Progenitor cell of endocrine pancreas (in vitro differentiated cells): ENCODE results near the gene NNMT. TPM values are rescaled to one million over a fixed set of nuclear protein-coding genes. Genes with fewer than 3 reads are reported as not detected.

Experiments used
- DNase-seq: peaks from one replicate; pipeline ENCODE4 v3.0.0; 2021; ENCODE audit warnings: low spot score; ENCODE audit not compliant: unreplicated experiment
- H3K27ac Mint-ChIP-seq: 2 replicates; pipeline ENCODE4 v1.8.0; 2021; ENCODE audit warnings: mild to moderate bottlenecking, moderate library complexity, mixed read lengths
- H3K27me3 Mint-ChIP-seq: 2 replicates; pipeline ENCODE4 v1.8.0; 2021; ENCODE audit warnings: mixed read lengths
- H3K36me3 Mint-ChIP-seq: 2 replicates; pipeline ENCODE4 v1.8.0; 2022; ENCODE audit warnings: mixed read lengths; ENCODE audit not compliant: insufficient read depth
- H3K4me1 Mint-ChIP-seq: 2 replicates; pipeline ENCODE4 v1.8.0; 2021; ENCODE audit warnings: low read depth, mixed read lengths
- H3K4me3 Mint-ChIP-seq: 2 replicates; pipeline ENCODE4 v1.8.0; 2021; ENCODE audit warnings: low read depth, mild to moderate bottlenecking, moderate library complexity, mixed read lengths
- H3K9me3 Mint-ChIP-seq: 2 replicates; pipeline ENCODE4 v1.8.0; 2021; ENCODE audit warnings: low read depth, mixed read lengths
- total RNA-seq: library from RNA; stranded (reverse); gene quantifications from 2 replicates; pipeline ENCODE4 v1.2.1, GENCODE V29; 2021
- TF ChIP-seq, protein P1 (sequence below): fragments of 200-600 bp; sonication (generic); IDR thresholded peaks from one replicate; pipeline ENCODE4 v1.5.0; 2021; ENCODE audit warnings: antibody characterized with exemption, mild to moderate bottlenecking; ENCODE audit not compliant: unreplicated experiment

Gene NNMT
- total RNA-seq, 1 donor from 2014 or later, result 2.4 TPM

DNA sequence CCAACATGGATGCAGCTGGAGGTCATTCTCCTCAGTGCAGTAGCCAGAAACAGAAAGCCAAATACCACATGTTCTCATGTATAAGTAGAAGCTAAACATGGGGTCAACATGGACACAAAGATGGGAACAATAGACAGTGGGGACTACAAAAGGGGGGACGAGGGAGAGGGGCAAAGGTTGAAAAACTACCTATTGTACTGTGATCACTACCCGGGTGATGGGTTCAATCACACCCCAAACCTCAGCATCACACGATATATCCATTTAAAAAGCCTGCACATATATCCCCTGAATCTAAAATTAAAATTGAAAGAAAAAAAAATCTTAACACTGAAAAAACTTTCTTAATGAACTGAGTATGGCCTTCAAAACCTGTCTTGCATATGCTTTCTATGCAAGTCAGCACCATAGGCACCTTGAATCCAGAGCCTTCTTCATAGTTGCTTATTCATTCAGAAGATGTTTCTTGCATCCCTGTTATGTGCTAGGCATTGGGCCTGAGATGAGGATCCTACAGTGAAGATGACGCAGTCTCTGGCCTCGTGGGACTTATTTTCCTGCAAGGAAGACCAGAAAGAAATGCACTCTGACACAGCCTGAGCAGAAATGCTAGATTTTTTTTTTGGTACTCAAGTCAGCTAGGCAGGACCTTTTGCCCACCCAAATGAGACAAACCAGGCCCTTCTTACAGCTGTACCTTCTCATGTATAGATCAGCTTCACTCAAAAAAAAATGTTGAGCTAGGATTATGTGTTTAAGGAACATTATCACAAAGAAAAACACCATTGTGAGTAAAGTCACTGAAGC, 21.0 kb downstream of the NNMT start:
- Mint-ChIP-seq H3K4me1 (peaks cover 10% of the 10 kb centered on the region), H3K27ac (no peak overlapping the region), H3K9me3 (no peaks in the 10 kb centered on the region), H3K27me3 (peaks cover 72% of the 10 kb centered on the region), H3K36me3 (no peaks in the 10 kb centered on the region), H3K4me3 (no peak overlapping the region)
- TF ChIP-seq, protein P1, sequence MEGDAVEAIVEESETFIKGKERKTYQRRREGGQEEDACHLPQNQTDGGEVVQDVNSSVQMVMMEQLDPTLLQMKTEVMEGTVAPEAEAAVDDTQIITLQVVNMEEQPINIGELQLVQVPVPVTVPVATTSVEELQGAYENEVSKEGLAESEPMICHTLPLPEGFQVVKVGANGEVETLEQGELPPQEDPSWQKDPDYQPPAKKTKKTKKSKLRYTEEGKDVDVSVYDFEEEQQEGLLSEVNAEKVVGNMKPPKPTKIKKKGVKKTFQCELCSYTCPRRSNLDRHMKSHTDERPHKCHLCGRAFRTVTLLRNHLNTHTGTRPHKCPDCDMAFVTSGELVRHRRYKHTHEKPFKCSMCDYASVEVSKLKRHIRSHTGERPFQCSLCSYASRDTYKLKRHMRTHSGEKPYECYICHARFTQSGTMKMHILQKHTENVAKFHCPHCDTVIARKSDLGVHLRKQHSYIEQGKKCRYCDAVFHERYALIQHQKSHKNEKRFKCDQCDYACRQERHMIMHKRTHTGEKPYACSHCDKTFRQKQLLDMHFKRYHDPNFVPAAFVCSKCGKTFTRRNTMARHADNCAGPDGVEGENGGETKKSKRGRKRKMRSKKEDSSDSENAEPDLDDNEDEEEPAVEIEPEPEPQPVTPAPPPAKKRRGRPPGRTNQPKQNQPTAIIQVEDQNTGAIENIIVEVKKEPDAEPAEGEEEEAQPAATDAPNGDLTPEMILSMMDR, result no peak
- DNase-seq, result no peak

DNA sequence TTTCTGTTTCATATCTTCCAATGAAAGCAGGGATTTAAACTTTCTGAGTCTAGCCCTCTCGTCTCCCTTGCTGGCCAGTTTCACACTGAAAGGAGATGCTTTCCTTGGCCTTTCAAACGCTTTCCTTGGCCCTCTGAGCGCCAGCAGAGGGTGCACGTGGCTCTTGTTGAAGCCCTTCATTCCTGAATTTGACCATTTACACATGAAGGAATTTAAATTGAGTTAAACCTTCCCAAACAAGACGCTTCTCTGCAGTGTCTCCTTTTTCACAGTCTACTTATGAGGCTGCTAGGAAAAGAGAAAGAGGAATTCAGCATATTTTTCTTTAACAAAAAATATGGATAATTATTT, 21.6 kb downstream of the NNMT start:
- no peak overlapping the region for H3K27ac Mint-ChIP-seq
- TF ChIP-seq, protein P1, result peak; percentile 55
- DNase-seq, result no peak
- no peaks in the 10 kb centered on the region for H3K36me3 Mint-ChIP-seq
- peaks cover 71% of the 10 kb centered on the region for H3K27me3 Mint-ChIP-seq
- H3K9me3 Mint-ChIP-seq, result no peaks in the 10 kb centered on the region
- H3K4me1 Mint-ChIP-seq, result peaks cover 10% of the 10 kb centered on the region
- no peak overlapping the region for H3K4me3 Mint-ChIP-seq

DNA sequence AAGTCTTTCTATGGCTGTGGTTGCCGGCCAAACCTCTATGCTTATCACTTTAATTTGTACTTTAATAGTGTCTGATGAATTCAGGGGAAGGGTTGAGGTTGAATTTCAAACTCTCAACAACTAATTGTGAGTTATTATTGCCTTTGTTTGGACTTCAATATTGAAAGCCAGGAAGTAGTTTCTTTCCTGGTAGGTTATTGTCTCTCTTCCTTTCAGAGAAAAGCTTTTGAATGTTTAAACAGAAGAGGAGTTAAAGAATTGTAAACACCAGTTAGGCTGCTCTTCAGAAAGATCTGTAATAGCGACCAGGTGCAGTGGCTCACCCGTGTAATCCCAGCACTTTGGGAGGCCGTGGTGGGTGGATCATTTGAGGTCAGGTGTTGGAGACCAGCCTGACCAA, 22.2 kb downstream of the NNMT start:
- no peaks in the 10 kb centered on the region for H3K9me3 Mint-ChIP-seq
- H3K36me3 Mint-ChIP-seq, result no peaks in the 10 kb centered on the region
- H3K27ac Mint-ChIP-seq, result no peak overlapping the region
- TF ChIP-seq, protein P1, result no peak
- H3K4me3 Mint-ChIP-seq, result no peak overlapping the region
- H3K27me3 Mint-ChIP-seq, result peaks cover 74% of the 10 kb centered on the region
- H3K4me1 Mint-ChIP-seq, result peaks cover 10% of the 10 kb centered on the region
- no peak for DNase-seq

DNA sequence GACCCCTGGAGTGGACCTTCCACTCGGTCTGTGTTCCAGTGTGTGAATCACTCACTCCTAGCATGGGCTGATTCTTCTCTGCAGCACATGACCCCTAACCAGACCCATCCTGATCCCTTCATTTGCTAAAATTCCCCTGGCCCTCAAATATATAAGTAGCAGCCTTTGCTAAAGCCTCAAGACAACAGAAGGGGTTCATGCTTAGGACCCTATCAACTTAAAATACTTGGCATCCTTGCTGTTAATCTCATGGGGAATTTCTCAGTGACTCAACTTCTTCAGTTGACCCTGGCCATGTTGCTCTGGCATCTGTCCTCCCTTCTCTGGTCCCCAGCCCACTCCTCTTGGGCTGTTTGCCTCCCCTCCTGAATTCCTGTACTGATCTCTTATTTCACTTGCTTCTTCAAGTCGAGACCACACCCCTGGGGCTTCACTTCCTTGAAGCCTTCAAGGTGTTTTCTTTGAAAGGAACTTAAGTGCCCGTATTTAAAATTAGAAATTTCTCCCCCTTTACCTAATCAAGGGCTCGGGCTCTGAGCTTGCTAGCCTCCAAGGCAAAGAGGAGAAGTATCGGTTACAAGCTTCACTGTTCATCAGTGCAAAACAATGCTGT, 23.6 kb downstream of the NNMT start:
- Mint-ChIP-seq H3K4me3 (no peak overlapping the region), H3K9me3 (no peaks in the 10 kb centered on the region), H3K36me3 (no peaks in the 10 kb centered on the region), H3K27me3 (peaks cover 71% of the 10 kb centered on the region), H3K4me1 (peaks cover 10% of the 10 kb centered on the region), H3K27ac (no peak overlapping the region)
- DNase-seq, result no peak
- TF ChIP-seq, protein P1, result no peak

DNA sequence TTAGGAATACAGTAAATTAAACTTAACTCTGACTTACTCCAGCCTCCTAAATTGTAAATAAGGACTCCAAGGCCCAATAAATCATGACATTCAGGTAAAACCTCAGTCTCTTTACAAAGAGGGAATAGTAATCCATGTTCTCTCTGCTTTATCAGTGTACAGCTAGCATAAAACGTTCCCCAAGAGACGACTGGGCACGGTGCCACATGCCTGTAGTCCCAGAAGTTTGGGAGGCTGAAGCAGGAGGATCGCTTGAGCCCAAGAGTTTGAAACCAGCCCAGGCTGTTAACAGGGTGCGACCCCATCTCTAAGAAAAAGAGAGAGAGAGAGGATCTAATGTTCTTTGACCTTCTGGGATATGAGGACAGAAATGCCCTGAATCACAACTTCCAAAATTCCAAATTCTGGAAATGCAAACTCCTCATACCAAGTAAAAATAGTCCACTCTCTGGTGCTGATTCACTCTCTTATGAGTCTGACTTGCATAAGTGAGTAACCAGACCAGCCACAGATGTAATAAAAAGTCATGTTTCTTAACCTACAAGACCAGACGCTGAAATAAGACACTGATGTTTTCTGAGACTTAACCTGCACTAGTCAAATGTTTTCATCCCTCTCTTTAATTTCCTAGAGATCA, 25.5 kb downstream of the NNMT start:
- no peak for DNase-seq
- TF ChIP-seq, protein P1, result no peak
- Mint-ChIP-seq H3K4me3 (no peak overlapping the region), H3K27ac (no peak overlapping the region), H3K36me3 (no peaks in the 10 kb centered on the region), H3K4me1 (no peaks in the 10 kb centered on the region), H3K9me3 (no peaks in the 10 kb centered on the region), H3K27me3 (peaks cover 76% of the 10 kb centered on the region)
